Glutamatergic neuron (in vitro differentiated cells): ENCODE data around the gene FAM53B. TPM values are rescaled to one million over a fixed set of nuclear protein-coding genes. Genes with fewer than 3 reads are reported as not detected.
A peak's percentile ranks its signal among the peaks of the same experiment; 100 is the strongest.

ENCODE experiments used
- DNase-seq: peaks from one replicate; pipeline ENCODE4 v3.0.0; 2022
- H3K27ac Mint-ChIP-seq: one replicate; pipeline ENCODE4 v1.8.0; 2020; ENCODE audit warnings: mild to moderate bottlenecking, mixed read lengths, inconsistent platforms; ENCODE audit not compliant: unreplicated experiment
- H3K27me3 Mint-ChIP-seq: one replicate; pipeline ENCODE4 v1.8.0; 2020; ENCODE audit warnings: mild to moderate bottlenecking, moderate library complexity, mixed read lengths, inconsistent platforms; ENCODE audit not compliant: unreplicated experiment
- H3K36me3 Mint-ChIP-seq: one replicate; pipeline ENCODE4 v1.8.0; 2020; ENCODE audit warnings: mild to moderate bottlenecking, mixed read lengths, inconsistent platforms; ENCODE audit not compliant: unreplicated experiment
- H3K4me1 Mint-ChIP-seq: one replicate; pipeline ENCODE4 v1.8.0; 2020; ENCODE audit warnings: mild to moderate bottlenecking, low read depth, mixed read lengths, inconsistent platforms; ENCODE audit not compliant: unreplicated experiment
- H3K4me3 Mint-ChIP-seq: one replicate; pipeline ENCODE4 v1.8.0; 2020; ENCODE audit warnings: mild to moderate bottlenecking, mixed read lengths, inconsistent platforms; ENCODE audit not compliant: unreplicated experiment
- H3K9me3 Mint-ChIP-seq: one replicate; pipeline ENCODE4 v1.8.0; 2020; ENCODE audit warnings: mild to moderate bottlenecking, moderate library complexity, mixed read lengths, inconsistent platforms; ENCODE audit not compliant: unreplicated experiment
- CTCF ChIP-seq: fragments of 200-600 bp; sonication (generic); IDR thresholded peaks from one replicate; pipeline ENCODE4 v1.5.0; 2021; ENCODE audit not compliant: partially characterized antibody, unreplicated experiment
- total RNA-seq: library from RNA; stranded (reverse); fragmentation: NEBNext Ultra II Directional; extraction: Animal tissue kit (Norgen Biotek cat#: 25700); gene quantifications from one replicate; pipeline ENCODE4 v1.2.1, GENCODE V29; 2021; ENCODE audit not compliant: unreplicated experiment

FAM53B gene
- total RNA-seq, 1 donor from 2014 or later = 30.5 TPM

GRCh38 chr10:124658591-124659242, 85.5 kb downstream of the FAM53B start:
- no peak for DNase-seq
- Mint-ChIP-seq H3K36me3 (no peaks in the 10 kb centered on the region), H3K27ac (no peak overlapping the region), H3K27me3 (peaks cover 2% of the 10 kb centered on the region), H3K4me3 (no peak overlapping the region), H3K4me1 (peaks cover 27% of the 10 kb centered on the region), H3K9me3 (peaks cover 3% of the 10 kb centered on the region)
- TF ChIP-seq CTCF = no peak

- Mint-ChIP-seq H3K36me3 (no peaks in the 10 kb centered on the region), H3K27me3 (peaks cover 2% of the 10 kb centered on the region), H3K27ac (peak overlapping the region; percentile 1), H3K9me3 (peaks cover 3% of the 10 kb centered on the region), H3K4me1 (peaks cover 27% of the 10 kb centered on the region), H3K4me3 (no peak overlapping the region)
- TF ChIP-seq CTCF = no peak
- DNase-seq = no peak
These were observed 86.4 kb downstream of the FAM53B start for GRCh38 chr10:124657806-124658205.

- peak overlapping the region; percentile 1 for H3K4me3 Mint-ChIP-seq
- H3K9me3 Mint-ChIP-seq = peaks cover 6% of the 10 kb centered on the region
- H3K27me3 Mint-ChIP-seq = peaks cover 2% of the 10 kb centered on the region
- no peak for TF ChIP-seq CTCF
- H3K27ac Mint-ChIP-seq = no peak overlapping the region
- no peaks in the 10 kb centered on the region for H3K36me3 Mint-ChIP-seq
- DNase-seq = no peak
- peaks cover 24% of the 10 kb centered on the region for H3K4me1 Mint-ChIP-seq
These were observed 87.6 kb downstream of the FAM53B start for GRCh38 chr10:124656541-124656940.

- Mint-ChIP-seq H3K9me3 (peaks cover 6% of the 10 kb centered on the region), H3K4me1 (peaks cover 24% of the 10 kb centered on the region), H3K27me3 (peaks cover 2% of the 10 kb centered on the region), H3K36me3 (no peaks in the 10 kb centered on the region), H3K27ac (no peak overlapping the region), H3K4me3 (no peak overlapping the region)
- no peak for DNase-seq
- no peak for TF ChIP-seq CTCF
These were observed 88.1 kb downstream of the FAM53B start for GRCh38 chr10:124656113-124656490.

- no peak overlapping the region for H3K27ac Mint-ChIP-seq
These were observed 88.7 kb downstream of the FAM53B start for GRCh38 chr10:124655191-124656112.

More at GRCh38 chr10:124655191-124656112, 88.7 kb downstream of the FAM53B start:
- no peak for TF ChIP-seq CTCF
- Mint-ChIP-seq H3K36me3 (no peaks in the 10 kb centered on the region), H3K9me3 (peaks cover 8% of the 10 kb centered on the region), H3K4me3 (no peak overlapping the region), H3K27me3 (peaks cover 5% of the 10 kb centered on the region), H3K4me1 (peaks cover 28% of the 10 kb centered on the region)
- DNase-seq = no peak
